Measurements from ENCODE around the gene SOS2. TPM values are rescaled to one million over a fixed set of nuclear protein-coding genes. Genes with fewer than 3 reads are reported as not detected.

Gene SOS2
- polyA plus RNA-seq, 1 donor from 2014 or later: 25.9 TPM

DNA sequence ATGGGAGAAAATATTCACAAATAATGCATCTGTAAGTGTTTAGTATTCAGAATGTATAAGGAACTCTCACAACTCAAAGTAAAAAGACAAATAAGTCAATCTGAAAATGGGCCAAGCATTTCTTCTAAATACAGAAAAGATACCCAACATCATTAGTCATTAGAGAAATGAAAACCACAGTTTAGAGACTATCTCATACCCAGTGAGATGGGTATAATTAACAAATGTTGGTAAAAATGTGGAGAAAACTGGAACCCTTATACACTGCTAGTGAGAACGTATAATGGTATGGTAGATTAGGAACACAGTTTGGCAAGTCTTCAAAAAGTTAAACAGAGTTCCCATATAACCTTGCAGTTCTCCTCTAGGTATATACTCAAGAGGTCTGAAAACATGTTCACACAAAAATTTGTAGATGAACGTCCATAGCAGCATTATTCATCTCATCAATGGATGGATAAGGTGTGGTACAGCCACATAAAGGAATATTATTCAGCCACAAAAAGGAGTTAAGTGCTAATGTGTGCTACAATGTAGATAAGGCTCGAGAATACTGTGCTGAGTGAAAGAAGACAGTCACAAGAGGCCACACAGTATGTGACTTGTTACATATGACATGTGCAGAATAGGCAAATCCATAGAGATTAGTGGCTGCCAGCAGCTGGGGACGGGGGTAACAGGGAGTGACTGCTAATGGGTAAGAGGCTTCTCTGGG, 120.9 kb downstream of the SOS2 start:
- Histone ChIP-seq H3F3A (ENCODE audit: insufficient read depth, low read length, poor library complexity, severe bottlenecking) (no peaks in the 10 kb centered on the region), H3K79me2 (replicated peaks; ENCODE audit: insufficient read depth, low read length) (peaks cover 12% of the 10 kb centered on the region), H3K27me3 (ENCODE audit: insufficient read depth, low read depth, low read length) (no peaks in the 10 kb centered on the region), H3K9ac (ENCODE audit: low read length) (no peak overlapping the region), H2AFZ (ENCODE audit: low read depth, low read length) (no peak overlapping the region), H3K4me2 (ENCODE audit: low read length) (no peak overlapping the region), H3K27ac (ENCODE audit: low read length) (no peak overlapping the region), H3K4me3 (ENCODE audit: low read length) (no peak overlapping the region), H3K9me2 (ENCODE audit: insufficient read depth, low read length) (no peaks in the 10 kb centered on the region), H3K36me3 (ENCODE audit: insufficient read depth, low read length) (peaks cover 8% of the 10 kb centered on the region), H4K20me1 (ENCODE audit: insufficient read depth) (no peaks in the 10 kb centered on the region), H3K9me3 (ENCODE audit: low read length) (no peaks in the 10 kb centered on the region)
- TF ChIP-seq EP300 (conservative IDR thresholded peaks at IDR 0.05; ENCODE audit: poor library complexity, severe bottlenecking) (no peak), POLR2AphosphoS5 (IDR thresholded peaks at IDR 0.05) (no peak), EZH2 (IDR thresholded peaks at IDR 0.05; ENCODE audit: borderline replicate concordance, insufficient read depth, low read length, poor library complexity, severe bottlenecking) (no peak)

DNA sequence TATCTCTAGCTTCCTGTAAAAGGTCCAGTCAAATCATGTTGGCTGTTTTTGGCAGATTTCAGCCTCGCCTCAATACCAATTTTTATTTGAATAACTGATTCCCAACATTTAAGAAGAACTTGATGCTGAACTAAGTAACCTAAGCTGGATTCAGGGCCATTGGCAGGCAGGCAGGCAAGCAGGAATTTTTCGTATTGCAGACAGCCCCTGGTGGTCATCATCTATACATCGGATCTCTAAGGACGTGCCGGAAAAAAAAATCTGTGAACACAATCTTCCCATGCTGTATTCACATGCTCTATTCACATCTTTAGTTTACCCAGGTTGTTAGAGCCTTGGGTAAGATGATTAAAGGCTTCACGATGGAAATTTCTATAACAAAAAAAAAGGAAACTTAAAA, 122.0 kb downstream of the SOS2 start:
- H3K4me3 ChIP-seq (ENCODE audit: low read length): no peak overlapping the region

More for the DNA sequence above, 122.0 kb downstream of the SOS2 start:
- Histone ChIP-seq H3K4me2 (ENCODE audit: low read length) (no peak overlapping the region), H3K27ac (ENCODE audit: low read length) (no peak overlapping the region), H3K9me2 (ENCODE audit: insufficient read depth, low read length) (no peaks in the 10 kb centered on the region), H3K79me2 (replicated peaks; ENCODE audit: insufficient read depth, low read length) (peaks cover under 1% of the 10 kb centered on the region), H3K36me3 (ENCODE audit: insufficient read depth, low read length) (peaks cover 8% of the 10 kb centered on the region), H3K9me3 (ENCODE audit: low read length) (no peaks in the 10 kb centered on the region), H4K20me1 (ENCODE audit: insufficient read depth) (no peaks in the 10 kb centered on the region), H3K27me3 (ENCODE audit: insufficient read depth, low read depth, low read length) (no peaks in the 10 kb centered on the region), H3K9ac (ENCODE audit: low read length) (no peak overlapping the region), H2AFZ (ENCODE audit: low read depth, low read length) (no peak overlapping the region), H3F3A (ENCODE audit: insufficient read depth, low read length, poor library complexity, severe bottlenecking) (no peaks in the 10 kb centered on the region)
- TF ChIP-seq POLR2AphosphoS5 (IDR thresholded peaks at IDR 0.05) (no peak), RAD21 (conservative IDR thresholded peaks at IDR 0.05) (no peak), EZH2 (IDR thresholded peaks at IDR 0.05; ENCODE audit: borderline replicate concordance, insufficient read depth, low read length, poor library complexity, severe bottlenecking) (no peak), TAF1 (IDR thresholded peaks at IDR 0.05; ENCODE audit: low read depth) (no peak), SMC3 (conservative IDR thresholded peaks at IDR 0.05; ENCODE audit: poor library complexity) (no peak), MXI1 (conservative IDR thresholded peaks at IDR 0.05; ENCODE audit: poor library complexity, severe bottlenecking) (no peak), EP300 (conservative IDR thresholded peaks at IDR 0.05; ENCODE audit: poor library complexity, severe bottlenecking) (no peak)
- TF ChIP-seq, protein P1, sequence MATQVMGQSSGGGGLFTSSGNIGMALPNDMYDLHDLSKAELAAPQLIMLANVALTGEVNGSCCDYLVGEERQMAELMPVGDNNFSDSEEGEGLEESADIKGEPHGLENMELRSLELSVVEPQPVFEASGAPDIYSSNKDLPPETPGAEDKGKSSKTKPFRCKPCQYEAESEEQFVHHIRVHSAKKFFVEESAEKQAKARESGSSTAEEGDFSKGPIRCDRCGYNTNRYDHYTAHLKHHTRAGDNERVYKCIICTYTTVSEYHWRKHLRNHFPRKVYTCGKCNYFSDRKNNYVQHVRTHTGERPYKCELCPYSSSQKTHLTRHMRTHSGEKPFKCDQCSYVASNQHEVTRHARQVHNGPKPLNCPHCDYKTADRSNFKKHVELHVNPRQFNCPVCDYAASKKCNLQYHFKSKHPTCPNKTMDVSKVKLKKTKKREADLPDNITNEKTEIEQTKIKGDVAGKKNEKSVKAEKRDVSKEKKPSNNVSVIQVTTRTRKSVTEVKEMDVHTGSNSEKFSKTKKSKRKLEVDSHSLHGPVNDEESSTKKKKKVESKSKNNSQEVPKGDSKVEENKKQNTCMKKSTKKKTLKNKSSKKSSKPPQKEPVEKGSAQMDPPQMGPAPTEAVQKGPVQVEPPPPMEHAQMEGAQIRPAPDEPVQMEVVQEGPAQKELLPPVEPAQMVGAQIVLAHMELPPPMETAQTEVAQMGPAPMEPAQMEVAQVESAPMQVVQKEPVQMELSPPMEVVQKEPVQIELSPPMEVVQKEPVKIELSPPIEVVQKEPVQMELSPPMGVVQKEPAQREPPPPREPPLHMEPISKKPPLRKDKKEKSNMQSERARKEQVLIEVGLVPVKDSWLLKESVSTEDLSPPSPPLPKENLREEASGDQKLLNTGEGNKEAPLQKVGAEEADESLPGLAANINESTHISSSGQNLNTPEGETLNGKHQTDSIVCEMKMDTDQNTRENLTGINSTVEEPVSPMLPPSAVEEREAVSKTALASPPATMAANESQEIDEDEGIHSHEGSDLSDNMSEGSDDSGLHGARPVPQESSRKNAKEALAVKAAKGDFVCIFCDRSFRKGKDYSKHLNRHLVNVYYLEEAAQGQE (IDR thresholded peaks at IDR 0.05; ENCODE audit: borderline replicate concordance): no peak
- TF ChIP-seq, protein P2, sequence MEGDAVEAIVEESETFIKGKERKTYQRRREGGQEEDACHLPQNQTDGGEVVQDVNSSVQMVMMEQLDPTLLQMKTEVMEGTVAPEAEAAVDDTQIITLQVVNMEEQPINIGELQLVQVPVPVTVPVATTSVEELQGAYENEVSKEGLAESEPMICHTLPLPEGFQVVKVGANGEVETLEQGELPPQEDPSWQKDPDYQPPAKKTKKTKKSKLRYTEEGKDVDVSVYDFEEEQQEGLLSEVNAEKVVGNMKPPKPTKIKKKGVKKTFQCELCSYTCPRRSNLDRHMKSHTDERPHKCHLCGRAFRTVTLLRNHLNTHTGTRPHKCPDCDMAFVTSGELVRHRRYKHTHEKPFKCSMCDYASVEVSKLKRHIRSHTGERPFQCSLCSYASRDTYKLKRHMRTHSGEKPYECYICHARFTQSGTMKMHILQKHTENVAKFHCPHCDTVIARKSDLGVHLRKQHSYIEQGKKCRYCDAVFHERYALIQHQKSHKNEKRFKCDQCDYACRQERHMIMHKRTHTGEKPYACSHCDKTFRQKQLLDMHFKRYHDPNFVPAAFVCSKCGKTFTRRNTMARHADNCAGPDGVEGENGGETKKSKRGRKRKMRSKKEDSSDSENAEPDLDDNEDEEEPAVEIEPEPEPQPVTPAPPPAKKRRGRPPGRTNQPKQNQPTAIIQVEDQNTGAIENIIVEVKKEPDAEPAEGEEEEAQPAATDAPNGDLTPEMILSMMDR (IDR thresholded peaks at IDR 0.05; ENCODE audit: poor library complexity, severe bottlenecking): no peak

Data from neural cell (in vitro differentiated cells).